Duodenal mucosa (tissue), 2 donors: ENCODE data around the gene CORO2B.

ENCODE experiments used
- H3K27ac ChIP-seq: one replicate; pipeline ENCODE4 v1.7.0; 2013; ENCODE audit warnings: low read depth, low read length
- H3K27me3 ChIP-seq, 2 donors: one replicate each; pipeline ENCODE4 v1.7.0; 2013; ENCODE audit warnings: low read length in 2 of 2, control low read depth in 1 of 2; ENCODE audit not compliant: insufficient read depth in 2 of 2, control insufficient read depth in 1 of 2
- H3K36me3 ChIP-seq, 2 donors: one replicate each; pipeline ENCODE4 v1.7.0; 2013; ENCODE audit warnings: low read length in 2 of 2, control low read depth in 1 of 2; ENCODE audit not compliant: insufficient read depth in 2 of 2, control insufficient read depth in 1 of 2
- H3K4me1 ChIP-seq, 2 donors: one replicate each; pipeline ENCODE4 v1.7.0; 2013; ENCODE audit warnings: low read length in 2 of 2, control low read depth in 1 of 2; ENCODE audit not compliant: insufficient read depth in 2 of 2, control insufficient read depth in 1 of 2
- H3K4me3 ChIP-seq, 2 donors: one replicate each; pipeline ENCODE4 v1.7.0; 2013; ENCODE audit warnings: low read length in 2 of 2, low read depth in 1 of 2
- H3K9ac ChIP-seq, 2 donors: one replicate each; pipeline ENCODE4 v1.7.0; 2013; ENCODE audit warnings: low read length in 2 of 2, low read depth in 1 of 2
- H3K9me3 ChIP-seq, 2 donors: one replicate each; pipeline ENCODE4 v1.7.0; 2013; ENCODE audit warnings: low read length in 2 of 2, control low read depth in 1 of 2; ENCODE audit not compliant: control insufficient read depth in 1 of 2

CORO2B gene

GRCh38 chr15:68582864-68583263, 4.1 kb downstream of the CORO2B start:
- H3K9me3 ChIP-seq: no peaks in the 10 kb centered on the region
- peaks cover 5 to 6% of the 10 kb centered on the region in 2 donors for H3K4me1 ChIP-seq
- no peak overlapping the region for H3K9ac ChIP-seq
- H3K27ac ChIP-seq: no peak overlapping the region
- H3K36me3 ChIP-seq: no peaks in the 10 kb centered on the region
- H3K27me3 ChIP-seq: peaks cover 26 to 30% of the 10 kb centered on the region in 2 donors
- no peak overlapping the region for H3K4me3 ChIP-seq

- H3K9me3 ChIP-seq: no peaks in the 10 kb centered on the region
- peaks cover under 1 to 2% of the 10 kb centered on the region in 2 donors for H3K4me1 ChIP-seq
- no peaks in the 10 kb centered on the region for H3K36me3 ChIP-seq
- peaks cover 22 to 25% of the 10 kb centered on the region in 2 donors for H3K27me3 ChIP-seq
- H3K9ac ChIP-seq: no peak overlapping the region
- H3K27ac ChIP-seq: no peak overlapping the region
- H3K4me3 ChIP-seq: no peak overlapping the region
These were observed 4.5 kb downstream of the CORO2B start for GRCh38 chr15:68583321-68583720.

- H3K27ac ChIP-seq: no peak overlapping the region
- no peak overlapping the region for H3K4me3 ChIP-seq
- H3K4me1 ChIP-seq: no peaks in the 10 kb centered on the region
- no peaks in the 10 kb centered on the region for H3K36me3 ChIP-seq
- H3K9me3 ChIP-seq: no peaks in the 10 kb centered on the region
- H3K9ac ChIP-seq: no peak overlapping the region
- H3K27me3 ChIP-seq: peaks cover 22% of the 10 kb centered on the region in 2 donors
These were observed 5.4 kb downstream of the CORO2B start for GRCh38 chr15:68583936-68584755.

GRCh38 chr15:68584756-68585573, 6.2 kb downstream of the CORO2B start:
- Histone ChIP-seq H3K27me3 (peaks cover 15% of the 10 kb centered on the region in 2 donors), H3K4me1 (no peaks in the 10 kb centered on the region)

GRCh38 chr15:68585574-68586273, 6.9 kb downstream of the CORO2B start:
- Histone ChIP-seq H3K4me1 (no peaks in the 10 kb centered on the region), H3K27me3 (peaks cover 8 to 10% of the 10 kb centered on the region in 2 donors), H3K4me3 (no peak overlapping the region), H3K36me3 (no peaks in the 10 kb centered on the region), H3K9me3 (no peaks in the 10 kb centered on the region), H3K27ac (no peak overlapping the region), H3K9ac (no peak overlapping the region)

More at GRCh38 chr15:68584756-68585573, 6.2 kb downstream of the CORO2B start:
- no peaks in the 10 kb centered on the region for H3K36me3 ChIP-seq
- no peak overlapping the region for H3K9ac ChIP-seq
- no peak overlapping the region for H3K4me3 ChIP-seq
- no peaks in the 10 kb centered on the region for H3K9me3 ChIP-seq
- no peak overlapping the region for H3K27ac ChIP-seq

- Histone ChIP-seq H3K9ac (no peak overlapping the region), H3K36me3 (no peaks in the 10 kb centered on the region), H3K27me3 (peaks cover 3 to 4% of the 10 kb centered on the region in 2 donors), H3K4me3 (no peak overlapping the region), H3K9me3 (no peaks in the 10 kb centered on the region), H3K27ac (no peak overlapping the region), H3K4me1 (no peaks in the 10 kb centered on the region)
These were observed 7.6 kb downstream of the CORO2B start for GRCh38 chr15:68586274-68586961.

GRCh38 chr15:68587769-68588385, 9.1 kb downstream of the CORO2B start:
- no peak overlapping the region for H3K4me3 ChIP-seq
- no peak overlapping the region for H3K9ac ChIP-seq
- no peaks in the 10 kb centered on the region for H3K9me3 ChIP-seq
- H3K27ac ChIP-seq: no peak overlapping the region
- H3K4me1 ChIP-seq: no peaks in the 10 kb centered on the region
- peaks cover 0 to 5% of the 10 kb centered on the region in 2 donors for H3K27me3 ChIP-seq
- H3K36me3 ChIP-seq: no peaks in the 10 kb centered on the region

- H3K9ac ChIP-seq: no peak overlapping the region
- H3K36me3 ChIP-seq: no peaks in the 10 kb centered on the region
- peaks cover 4 to 7% of the 10 kb centered on the region in 2 donors for H3K27me3 ChIP-seq
- H3K4me3 ChIP-seq: no peak overlapping the region
- H3K9me3 ChIP-seq: no peaks in the 10 kb centered on the region
- H3K27ac ChIP-seq: no peak overlapping the region
- no peaks in the 10 kb centered on the region for H3K4me1 ChIP-seq
These were observed 10.3 kb downstream of the CORO2B start for GRCh38 chr15:68589053-68589452.
